Fibroblast of skin of right biceps (primary cell): ENCODE data around the gene RUNX3.

Experiments
- DNase-seq: peaks from one replicate; pipeline ENCODE4 v3.0.0-alpha.2; 2013

RUNX3 gene

DNA sequence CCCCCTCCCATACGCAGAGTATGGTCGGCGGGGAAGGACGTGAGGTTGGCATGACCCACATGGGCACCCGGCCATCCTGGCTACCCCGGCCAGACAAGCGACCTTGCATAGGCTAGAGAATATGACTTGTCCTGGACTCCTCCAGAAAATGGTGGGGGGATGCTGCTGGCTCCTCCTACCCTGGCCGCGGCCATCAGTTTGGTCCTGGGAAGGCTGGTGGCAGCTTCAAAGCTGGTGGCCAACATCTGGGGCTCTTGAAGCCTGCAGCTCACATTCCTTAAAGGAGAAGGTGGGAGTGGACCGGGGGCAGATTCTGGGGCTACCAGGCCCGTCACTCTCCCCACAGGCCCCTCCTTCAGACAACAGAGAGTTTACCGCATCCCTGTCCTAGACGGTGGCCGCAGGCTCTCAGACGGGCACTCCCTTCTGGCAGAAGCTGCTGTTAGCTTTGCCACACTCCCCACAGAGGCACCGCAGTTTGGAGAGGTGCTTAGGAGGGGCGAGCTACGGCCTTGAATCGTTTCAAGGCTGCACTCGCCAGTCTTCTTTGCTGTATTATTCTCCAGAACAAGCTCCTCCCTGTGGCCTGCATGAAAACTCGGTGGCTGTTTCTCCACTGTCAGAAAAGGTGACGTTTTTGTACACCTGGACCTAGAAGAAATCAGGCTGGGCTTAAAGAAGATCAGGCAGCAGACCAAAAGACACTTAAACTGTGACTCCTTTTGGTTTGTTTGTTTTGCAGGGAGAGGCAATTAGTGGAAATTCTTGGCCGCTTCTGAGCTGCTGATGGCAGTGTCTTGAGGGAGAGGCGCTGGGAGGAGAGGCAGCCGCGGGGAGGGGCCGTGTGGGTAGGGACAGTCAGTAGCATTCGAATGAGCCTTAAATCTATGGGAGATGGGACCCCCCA is 68.0 kb downstream of the RUNX3 start:
- DNase-seq, result peak; percentile 19

DNA sequence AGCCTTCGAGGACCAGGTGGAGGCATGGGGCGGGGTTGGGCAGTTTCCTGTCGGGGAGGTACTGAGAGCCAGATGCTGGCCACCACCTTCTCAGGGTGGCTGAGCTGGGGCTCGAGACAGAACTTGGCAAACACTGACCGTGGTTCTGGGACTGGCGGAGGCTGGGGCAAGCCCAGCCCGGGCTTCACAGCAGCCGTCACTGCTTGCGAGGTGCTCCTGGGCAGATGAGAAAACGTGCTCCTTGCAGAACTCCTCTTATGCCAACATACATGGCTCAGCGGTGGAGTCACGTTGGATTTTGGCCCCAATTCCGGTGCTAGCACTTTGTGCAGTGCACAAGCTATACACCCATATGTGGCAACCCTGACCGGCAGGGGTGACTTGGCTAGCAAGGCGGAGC is 69.2 kb downstream of the RUNX3 start:
- DNase-seq, result no peak

DNA sequence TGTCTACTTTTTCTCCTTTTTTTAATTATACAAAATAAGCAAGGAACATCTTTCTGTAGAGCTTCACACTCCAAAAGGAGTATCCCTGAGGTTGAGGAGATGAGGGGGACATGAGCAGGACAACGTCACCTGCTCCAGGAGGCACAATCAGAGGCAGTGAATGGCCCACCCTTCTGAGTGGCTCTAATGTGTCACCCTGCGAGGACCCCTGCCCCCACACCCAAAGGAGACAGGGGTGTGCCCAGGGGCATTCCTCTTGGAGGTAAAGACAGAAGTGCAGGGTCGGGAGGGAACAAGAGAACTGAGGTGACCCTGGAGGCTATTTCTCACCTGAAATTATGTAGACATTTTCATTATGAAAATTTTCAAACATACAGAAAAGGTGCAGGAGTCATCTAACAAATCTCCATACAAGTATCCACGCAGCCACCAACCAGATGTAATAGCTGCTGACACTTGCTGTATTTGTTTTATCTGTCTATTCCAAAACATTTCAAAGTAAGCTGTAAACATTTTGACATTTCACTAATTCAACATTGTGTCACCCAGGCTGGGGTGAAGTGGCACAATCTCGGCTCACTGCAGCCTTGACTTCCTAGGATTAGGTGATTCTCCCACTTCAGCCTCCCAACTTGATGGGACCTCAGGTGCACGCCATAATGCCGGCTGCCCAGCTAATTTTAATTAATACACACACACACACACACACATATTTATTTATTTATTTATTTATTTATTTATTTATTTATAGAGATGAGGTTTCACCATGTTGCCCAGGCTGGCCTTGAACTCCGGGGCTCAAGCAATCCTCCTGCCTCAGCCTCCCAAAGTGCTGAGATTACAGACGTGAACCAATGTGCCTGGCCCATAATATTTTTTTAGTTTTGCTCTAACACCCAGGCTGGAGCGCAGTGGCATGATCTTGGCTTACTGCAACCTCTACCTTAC is 70.7 kb downstream of the RUNX3 start:
- no peak for DNase-seq

DNA sequence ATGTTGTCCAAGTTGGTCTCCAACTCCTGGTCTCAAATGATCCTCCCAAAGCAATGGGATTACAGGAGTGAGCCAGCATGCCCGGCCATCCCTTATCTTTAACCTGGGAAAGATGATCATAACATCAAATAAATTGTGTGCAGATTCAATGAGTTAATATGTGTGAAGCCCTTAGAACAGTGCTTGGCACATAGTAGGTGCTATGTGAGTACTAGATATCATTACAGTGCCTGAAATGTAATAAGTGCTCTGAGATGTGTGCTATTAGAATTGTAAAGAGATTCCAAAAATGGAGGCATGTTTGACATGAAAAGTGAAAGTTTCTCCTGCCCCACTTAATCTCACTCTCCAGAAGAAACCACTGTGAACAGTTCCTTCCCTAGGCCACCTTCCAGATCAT is 71.8 kb downstream of the RUNX3 start:
- DNase-seq, result no peak

DNA sequence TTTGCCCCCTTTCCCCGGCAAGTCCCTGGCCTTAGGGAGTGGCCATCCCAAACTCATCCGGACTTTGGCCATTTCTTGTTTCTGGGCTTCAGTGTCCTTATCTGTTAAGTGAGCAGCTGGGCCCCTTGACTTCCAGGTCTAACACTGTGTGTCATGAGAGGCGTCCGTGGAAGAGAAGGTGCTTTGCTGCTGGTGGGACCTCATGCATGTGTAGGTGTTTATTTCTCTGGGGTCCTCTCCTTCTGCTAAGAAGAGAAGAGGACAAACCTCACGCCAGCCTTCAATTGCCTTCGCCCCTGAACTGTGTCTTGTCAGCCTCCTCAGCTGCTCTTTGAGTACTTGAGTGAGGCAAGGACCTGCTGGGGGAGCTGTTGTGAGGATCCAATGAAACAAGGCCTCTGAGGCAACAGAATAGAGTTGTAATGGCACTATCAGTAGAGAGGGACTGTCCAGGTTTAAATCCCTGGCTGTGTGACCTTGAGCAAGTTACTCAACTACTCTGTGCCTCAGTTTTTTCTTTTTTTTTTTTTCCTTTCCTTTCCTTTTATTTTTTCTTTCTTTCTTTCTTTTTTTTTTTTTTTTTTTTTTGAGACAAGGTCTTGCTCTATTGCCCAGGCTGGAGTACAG is 72.5 kb downstream of the RUNX3 start:
- no peak for DNase-seq

DNA sequence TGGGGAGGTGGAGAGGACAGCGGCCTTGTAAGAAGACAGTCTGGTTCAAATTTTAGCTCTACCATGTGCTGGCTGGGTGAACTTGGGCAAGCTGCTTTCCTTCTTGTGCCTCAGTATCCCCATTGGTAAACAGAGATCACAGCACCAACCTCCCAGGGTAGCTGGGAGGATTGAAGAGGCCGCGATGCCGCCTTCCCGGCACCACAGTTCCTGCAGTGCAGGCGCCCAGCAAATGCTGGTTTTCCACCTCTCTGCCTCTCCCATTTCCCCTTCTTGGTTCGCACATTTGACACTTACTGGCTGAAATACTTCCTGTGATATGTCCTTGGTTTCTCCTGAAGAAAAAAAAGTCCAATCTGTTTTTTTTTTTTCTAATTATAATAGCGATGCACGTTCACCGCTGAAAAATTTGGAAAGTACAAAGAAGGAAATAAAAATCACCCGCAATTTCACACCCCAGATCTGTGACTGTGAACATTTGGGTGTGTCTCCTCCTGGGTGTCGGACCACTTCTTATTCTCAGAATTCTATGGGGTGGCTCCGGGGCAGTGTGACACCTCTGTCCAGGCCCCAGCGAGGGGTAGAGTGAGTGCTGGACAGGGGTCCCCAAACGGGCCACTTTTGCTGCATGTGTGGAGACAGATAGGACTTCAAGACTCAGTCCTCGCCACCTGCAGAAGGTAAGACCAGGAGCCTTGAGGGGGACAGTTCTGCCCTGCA is 73.1 kb downstream of the RUNX3 start:
- no peak for DNase-seq

DNA sequence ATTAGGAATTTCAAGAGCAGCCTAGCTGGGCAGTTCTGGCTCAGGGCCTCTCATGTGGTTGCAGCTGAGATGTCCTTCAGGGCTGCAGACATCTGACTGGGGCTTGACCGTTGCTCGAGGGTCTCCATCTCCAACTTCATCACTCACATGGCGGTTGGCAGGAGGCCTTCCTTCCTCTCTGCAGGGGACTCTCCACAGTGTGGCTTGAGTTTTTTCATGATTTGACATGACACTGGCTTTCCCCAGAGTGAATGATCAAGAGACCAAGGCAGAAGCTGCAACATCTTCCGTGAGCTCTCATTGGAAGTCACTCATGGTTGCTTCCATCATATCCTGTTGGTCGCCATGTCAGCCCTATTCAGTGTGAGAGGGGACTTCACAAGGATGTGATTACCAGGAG is 74.6 kb downstream of the RUNX3 start:
- DNase-seq, result no peak

GRCh38 chr1:24853649-24854048 is 76.4 kb downstream of the RUNX3 start:
- DNase-seq, result no peak

GRCh38 chr1:24850328-24850920 is 79.7 kb downstream of the RUNX3 start:
- DNase-seq, result peak; percentile 82

- DNase-seq, result peak; percentile 51
These were observed 80.3 kb downstream of the RUNX3 start for GRCh38 chr1:24849672-24850295.
